Measurements from ENCODE around the gene HIVEP3. TPM values are rescaled to one million over a fixed set of nuclear protein-coding genes. Genes with fewer than 3 reads are reported as not detected.

Gene HIVEP3
- total and polyA plus RNA-seq, 11 donors: 3.2 to 11.9 (median 5.0) TPM

DNA sequence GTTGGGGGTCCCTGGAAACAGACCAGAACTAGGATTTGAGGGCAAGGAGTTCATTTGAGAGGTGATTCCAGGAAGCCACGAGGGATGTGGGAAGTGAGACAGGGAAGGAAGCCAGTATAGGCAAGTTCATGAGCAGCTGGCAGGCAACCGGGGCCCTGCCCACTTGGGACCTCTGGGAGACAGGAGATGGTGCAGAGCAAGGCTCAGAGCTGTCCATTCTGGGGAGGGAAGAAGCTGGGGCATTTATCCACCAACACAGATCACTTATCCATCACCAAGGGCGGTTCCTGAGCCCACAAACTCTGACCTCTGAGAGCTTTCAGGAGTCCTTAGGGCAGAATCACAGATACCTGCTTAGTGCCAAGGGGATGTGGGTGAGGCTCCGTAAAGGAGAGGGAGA, 451.0 kb downstream of the HIVEP3 start:
- TF ChIP-seq POLR2A (IDR thresholded peaks at IDR 0.05): no peak
- TF ChIP-seq, protein P1, sequence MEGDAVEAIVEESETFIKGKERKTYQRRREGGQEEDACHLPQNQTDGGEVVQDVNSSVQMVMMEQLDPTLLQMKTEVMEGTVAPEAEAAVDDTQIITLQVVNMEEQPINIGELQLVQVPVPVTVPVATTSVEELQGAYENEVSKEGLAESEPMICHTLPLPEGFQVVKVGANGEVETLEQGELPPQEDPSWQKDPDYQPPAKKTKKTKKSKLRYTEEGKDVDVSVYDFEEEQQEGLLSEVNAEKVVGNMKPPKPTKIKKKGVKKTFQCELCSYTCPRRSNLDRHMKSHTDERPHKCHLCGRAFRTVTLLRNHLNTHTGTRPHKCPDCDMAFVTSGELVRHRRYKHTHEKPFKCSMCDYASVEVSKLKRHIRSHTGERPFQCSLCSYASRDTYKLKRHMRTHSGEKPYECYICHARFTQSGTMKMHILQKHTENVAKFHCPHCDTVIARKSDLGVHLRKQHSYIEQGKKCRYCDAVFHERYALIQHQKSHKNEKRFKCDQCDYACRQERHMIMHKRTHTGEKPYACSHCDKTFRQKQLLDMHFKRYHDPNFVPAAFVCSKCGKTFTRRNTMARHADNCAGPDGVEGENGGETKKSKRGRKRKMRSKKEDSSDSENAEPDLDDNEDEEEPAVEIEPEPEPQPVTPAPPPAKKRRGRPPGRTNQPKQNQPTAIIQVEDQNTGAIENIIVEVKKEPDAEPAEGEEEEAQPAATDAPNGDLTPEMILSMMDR (IDR thresholded peaks at IDR 0.05): no peak
- H3K9me3 ChIP-seq: no peaks in the 10 kb centered on the region
- no peak for ATAC-seq
- DNase-seq: peak in 2 of 5 donors; percentile 3 to 4
- H3K36me3 ChIP-seq: no peaks in the 10 kb centered on the region
- H3K27me3 ChIP-seq: peaks cover 0 to 3% (median 0%) of the 10 kb centered on the region in 9 donors
- H3K4me1 ChIP-seq: no peaks in the 10 kb centered on the region
- WGBS, 4 donors: 57 to 68% (median 59%) methylated on average over 4 of the region's 4 CpGs
- H3K27ac ChIP-seq: no peak overlapping the region
- no peak overlapping the region for H3K4me3 ChIP-seq
- intact Hi-C loops (cut with DNase I): no loop called here

DNA sequence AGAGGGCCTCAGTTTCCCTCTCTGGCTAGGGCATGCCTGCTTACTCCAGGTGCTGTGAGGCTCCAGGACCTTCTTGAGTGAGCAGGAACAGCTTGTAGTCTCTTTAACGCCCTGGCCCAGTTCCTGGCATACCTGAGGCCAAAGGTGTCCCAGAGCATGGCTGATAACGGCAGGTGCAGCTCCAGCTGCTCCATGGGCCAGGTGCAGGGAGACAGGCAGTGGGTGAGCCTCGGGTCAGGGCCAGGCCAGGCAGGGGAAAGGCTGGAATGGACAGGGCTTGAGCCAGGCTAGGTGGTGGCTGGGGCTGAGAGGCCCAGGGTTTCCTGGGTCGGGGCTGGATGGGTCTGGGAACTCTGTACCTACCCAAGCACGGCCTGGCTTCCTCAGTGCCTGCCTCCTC, 452.6 kb downstream of the HIVEP3 start:
- WGBS, 4 donors: 78 to 95% (median 88%) methylated on average over 4 to 5 of the region's 5 CpGs
- DNase-seq (peak in 2 of 5 donors; percentile 3 to 5), ATAC-seq (no peak)
- no peak overlapping the region for H3K27ac ChIP-seq
- peaks cover 0 to 5% (median 0%) of the 10 kb centered on the region in 12 donors for H3K4me1 ChIP-seq
- no peaks in the 10 kb centered on the region for H3K36me3 ChIP-seq
- no peak overlapping the region for H3K4me3 ChIP-seq
- H3K27me3 ChIP-seq: peaks cover 0 to 3% (median 0%) of the 10 kb centered on the region in 9 donors
- intact Hi-C loops (cut with DNase I): no loop called here
- H3K9me3 ChIP-seq: no peaks in the 10 kb centered on the region
- TF ChIP-seq, protein P1 (IDR thresholded peaks at IDR 0.05): no peak
- no peak for TF ChIP-seq POLR2A (IDR thresholded peaks at IDR 0.05)

DNA sequence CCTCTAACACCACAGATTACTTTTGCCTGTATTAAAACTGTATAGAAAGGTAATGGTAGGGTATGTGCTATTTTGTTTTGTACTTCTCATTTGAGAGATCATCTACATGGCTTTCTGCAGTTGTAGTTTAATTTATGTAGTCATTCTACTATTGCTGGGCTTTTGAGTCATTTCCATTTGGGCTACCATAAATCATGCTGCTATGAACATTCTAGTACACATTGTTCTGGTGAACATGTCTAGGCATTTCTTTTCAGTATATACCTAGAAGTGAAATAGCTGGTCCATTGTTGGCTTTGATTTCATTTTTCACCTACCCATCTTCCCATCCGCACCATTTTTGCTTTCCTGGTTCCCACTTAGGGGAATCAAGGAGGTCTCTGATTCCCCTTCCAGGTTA, 453.0 kb downstream of the HIVEP3 start:
- no peak for DNase-seq
- 89 to 100% (median 96%) methylated on average over 1 of the region's 1 CpG for WGBS, 4 donors
- TF ChIP-seq POLR2A (IDR thresholded peaks at IDR 0.05): no peak
- TF ChIP-seq, protein P1 (IDR thresholded peaks at IDR 0.05): no peak
- no peak for ATAC-seq
- Histone ChIP-seq H3K27ac (no peak overlapping the region), H3K27me3 (peaks cover 0 to 3% (median 0%) of the 10 kb centered on the region in 9 donors), H3K4me3 (no peak overlapping the region), H3K9me3 (no peaks in the 10 kb centered on the region), H3K4me1 (peaks cover 0 to 5% (median 0%) of the 10 kb centered on the region in 12 donors), H3K36me3 (no peaks in the 10 kb centered on the region)
- intact Hi-C loops (cut with DNase I): no loop called here

DNA sequence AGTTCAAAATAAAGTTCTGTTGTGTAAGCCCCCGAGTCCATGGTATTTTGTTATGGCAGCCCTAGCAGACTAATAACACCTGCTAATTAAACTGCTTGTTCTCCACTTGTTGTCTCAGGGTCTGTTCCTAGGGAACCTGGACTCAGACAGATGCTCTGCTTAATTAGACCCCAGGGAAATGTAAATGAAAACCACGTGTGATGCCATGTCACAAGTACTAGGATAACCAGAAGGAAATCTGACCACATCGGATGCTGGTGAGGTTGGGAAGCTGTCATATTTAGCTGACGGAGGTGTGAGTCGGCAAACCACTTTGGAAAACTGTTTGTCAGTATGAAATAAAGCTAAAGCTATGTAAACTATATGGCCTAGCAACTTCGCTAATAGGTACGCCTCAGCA, 453.8 kb downstream of the HIVEP3 start:
- ATAC-seq (no peak), DNase-seq (no peak)
- no peak overlapping the region for H3K27ac ChIP-seq
- H3K4me3 ChIP-seq: no peak overlapping the region
- intact Hi-C loops (cut with DNase I): no loop called here
- no peaks in the 10 kb centered on the region for H3K9me3 ChIP-seq
- WGBS, 4 donors: 83 to 91% (median 88%) methylated on average over 7 of the region's 7 CpGs
- peaks cover 0 to 3% (median 0%) of the 10 kb centered on the region in 9 donors for H3K27me3 ChIP-seq
- TF ChIP-seq POLR2A (IDR thresholded peaks at IDR 0.05): no peak
- TF ChIP-seq, protein P1 (IDR thresholded peaks at IDR 0.05): no peak
- peaks cover 0 to 5% (median 0%) of the 10 kb centered on the region in 12 donors for H3K4me1 ChIP-seq
- H3K36me3 ChIP-seq: no peaks in the 10 kb centered on the region

Measured in heart left ventricle (tissue), 16 donors.